Mucosa of rectum (tissue), 2 donors: ENCODE data around the gene SPCS2.

Source experiments
- H3K27ac ChIP-seq, 2 donors: one replicate each; pipeline ENCODE4 v1.7.0; 2013; ENCODE audit warnings: inconsistent platforms in 2 of 2, low read depth in 2 of 2, low read length in 2 of 2
- H3K27me3 ChIP-seq, 2 donors: one replicate each; pipeline ENCODE4 v1.7.0; 2013; ENCODE audit warnings: low read length in 2 of 2; ENCODE audit not compliant: control insufficient read depth in 2 of 2, insufficient read depth in 2 of 2
- H3K36me3 ChIP-seq, 2 donors: one replicate each; pipeline ENCODE4 v1.7.0; 2013; ENCODE audit warnings: low read length in 2 of 2; ENCODE audit not compliant: control insufficient read depth in 2 of 2, insufficient read depth in 2 of 2
- H3K4me1 ChIP-seq, 2 donors: one replicate each; pipeline ENCODE4 v1.7.0; 2013; ENCODE audit warnings: low read length in 2 of 2, mild to moderate bottlenecking in 1 of 2; ENCODE audit not compliant: control insufficient read depth in 2 of 2, insufficient read depth in 2 of 2
- H3K4me3 ChIP-seq, 2 donors: one replicate each; pipeline ENCODE4 v1.7.0; 2013; ENCODE audit warnings: low read length in 2 of 2
- H3K9ac ChIP-seq, 2 donors: one replicate each; pipeline ENCODE4 v1.7.0; 2013; ENCODE audit warnings: low read length in 2 of 2, low read depth in 1 of 2, mild to moderate bottlenecking in 1 of 2
- H3K9me3 ChIP-seq, 2 donors: one replicate each; pipeline ENCODE4 v1.7.0; 2013; ENCODE audit warnings: low read length in 2 of 2; ENCODE audit not compliant: control insufficient read depth in 2 of 2
- donor health status: healthy.
- donor health status: Normal muscosa, but diverticular disease.

SPCS2 gene

GRCh38 chr11:74948898-74949752 lies at the start of gene SPCS2, which contains the start of gene XRRA1:
Gene SPCS2, plus strand, starts transcription at chr11:74949266. Its CDS starts 20 bp downstream, at chr11:74949286.
Gene XRRA1, minus strand, starts transcription at chr11:74949091. Its CDS starts 8,213 bp downstream, at chr11:74940878.
- H3K27ac ChIP-seq, result peak within 1 kb of the TSS; percentile 58 to 82
- no peaks in the 10 kb centered on the region for H3K27me3 ChIP-seq
- peaks cover 12 to 21% of the 10 kb centered on the region in 2 donors for H3K4me1 ChIP-seq
- peak within 1 kb of the TSS; percentile 91 to 98 for H3K9ac ChIP-seq
- H3K4me3 ChIP-seq, result peak within 1 kb of the TSS; percentile 98 to 99
- H3K36me3 ChIP-seq, result peaks cover under 1 to 3% of the 10 kb centered on the region in 2 donors
- H3K9me3 ChIP-seq, result no peaks in the 10 kb centered on the region

DNA sequence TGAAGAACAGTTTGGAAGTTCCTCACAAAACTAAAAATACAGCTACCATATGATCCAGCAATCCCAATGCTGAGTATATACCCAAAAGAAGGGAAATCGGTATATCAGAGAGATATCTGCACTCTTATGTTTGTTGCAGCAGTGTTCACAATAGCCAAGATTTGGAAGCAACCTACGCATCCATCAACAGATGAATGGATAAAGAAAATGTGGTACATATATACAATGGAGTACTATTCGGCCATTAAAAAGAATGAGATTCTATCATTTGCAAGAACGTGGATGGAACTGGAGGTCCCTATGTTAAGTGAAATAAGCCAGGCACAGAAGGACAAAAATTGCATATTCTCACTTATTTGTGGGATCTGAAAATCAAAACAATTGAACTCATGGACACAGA lies 46.7 kb upstream of the SPCS2 start:
- Histone ChIP-seq H3K27me3 (no peaks in the 10 kb centered on the region), H3K4me3 (no peak overlapping the region), H3K9me3 (no peaks in the 10 kb centered on the region), H3K4me1 (no peaks in the 10 kb centered on the region), H3K27ac (no peak overlapping the region), H3K9ac (no peak overlapping the region), H3K36me3 (peaks cover 8 to 12% of the 10 kb centered on the region in 2 donors)

DNA sequence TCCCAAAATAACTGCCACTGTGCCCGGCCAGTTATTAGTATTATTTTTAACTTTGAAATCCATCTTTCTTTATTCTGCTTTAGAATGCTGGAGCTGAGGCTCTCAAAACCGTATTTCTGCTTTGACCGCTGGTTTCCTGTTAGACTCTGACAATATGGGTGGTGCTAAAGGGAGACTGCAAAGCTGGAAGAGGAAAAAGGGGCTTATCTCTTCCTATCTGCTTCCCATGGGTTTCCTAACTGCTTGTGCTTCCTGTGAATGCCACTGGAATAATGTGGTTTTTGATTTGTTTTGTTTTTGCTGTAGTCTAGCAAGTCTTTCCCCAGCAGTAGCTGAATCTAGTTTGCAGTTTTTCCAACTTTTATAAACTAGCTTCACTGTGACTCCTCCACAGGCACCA lies 43.7 kb upstream of the SPCS2 start:
- no peak overlapping the region for H3K9ac ChIP-seq
- H3K9me3 ChIP-seq, result no peaks in the 10 kb centered on the region
- no peak overlapping the region for H3K27ac ChIP-seq
- no peak overlapping the region for H3K4me3 ChIP-seq
- H3K4me1 ChIP-seq, result no peaks in the 10 kb centered on the region
- H3K27me3 ChIP-seq, result no peaks in the 10 kb centered on the region
- H3K36me3 ChIP-seq, result peaks cover 18 to 28% of the 10 kb centered on the region in 2 donors

- H3K4me3 ChIP-seq, result no peak overlapping the region
- no peak overlapping the region for H3K27ac ChIP-seq
- H3K36me3 ChIP-seq, result peaks cover 27 to 37% of the 10 kb centered on the region in 2 donors
- no peaks in the 10 kb centered on the region for H3K9me3 ChIP-seq
- H3K4me1 ChIP-seq, result no peaks in the 10 kb centered on the region
- H3K27me3 ChIP-seq, result no peaks in the 10 kb centered on the region
- no peak overlapping the region for H3K9ac ChIP-seq
Observed at GRCh38 chr11:74909385-74909784, 39.7 kb upstream of the SPCS2 start.

GRCh38 chr11:74909812-74910211 lies 39.3 kb upstream of the SPCS2 start:
- Histone ChIP-seq H3K9me3 (no peaks in the 10 kb centered on the region), H3K27me3 (no peaks in the 10 kb centered on the region), H3K27ac (no peak overlapping the region), H3K9ac (no peak overlapping the region), H3K36me3 (peaks cover 27 to 37% of the 10 kb centered on the region in 2 donors), H3K4me3 (no peak overlapping the region), H3K4me1 (no peaks in the 10 kb centered on the region)

DNA sequence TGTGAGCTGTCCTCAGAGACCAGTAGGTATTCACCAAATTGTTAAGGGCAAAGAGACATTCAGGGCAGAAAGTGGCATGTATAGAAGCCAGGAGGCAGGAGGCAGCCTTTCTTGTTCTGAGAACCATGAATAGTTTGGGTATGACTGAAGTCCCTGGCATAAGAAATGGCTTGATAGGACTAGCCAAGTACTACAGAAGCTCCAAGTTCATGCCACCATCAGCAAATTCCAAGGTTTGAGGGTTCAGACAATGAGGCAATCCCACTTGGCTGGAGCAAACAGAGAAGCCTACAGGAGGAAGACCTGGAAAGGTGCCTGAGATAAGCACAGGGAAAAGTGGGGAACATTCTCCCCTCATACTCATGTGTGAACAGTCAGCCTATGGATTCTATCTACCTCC lies 25.9 kb upstream of the SPCS2 start:
- Histone ChIP-seq H3K27me3 (no peaks in the 10 kb centered on the region), H3K36me3 (peaks cover 7 to 21% of the 10 kb centered on the region in 2 donors), H3K27ac (no peak overlapping the region)

DNA sequence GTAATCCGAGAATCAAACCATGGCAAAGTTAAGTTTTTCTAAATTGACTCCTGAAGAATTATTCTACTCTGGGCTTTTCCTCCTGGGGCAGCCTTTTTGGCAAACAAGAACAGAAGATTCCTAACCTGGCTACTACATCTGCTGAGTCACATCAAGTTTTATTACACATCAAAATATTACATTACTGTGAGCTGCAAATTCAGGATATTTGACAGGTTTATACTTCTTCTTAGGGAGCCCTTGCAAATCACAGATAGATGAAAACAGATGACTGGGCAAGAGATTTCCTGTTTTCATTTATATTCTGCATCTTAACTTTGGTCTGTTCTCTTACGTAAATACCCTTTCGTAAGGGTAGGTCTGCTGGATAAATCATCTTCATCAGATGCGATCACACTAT lies 23.8 kb upstream of the SPCS2 start:
- Histone ChIP-seq H3K9me3 (no peaks in the 10 kb centered on the region), H3K27ac (no peak overlapping the region), H3K9ac (no peak overlapping the region), H3K4me3 (no peak overlapping the region), H3K4me1 (no peaks in the 10 kb centered on the region), H3K27me3 (no peaks in the 10 kb centered on the region), H3K36me3 (peaks cover 0 to 13% of the 10 kb centered on the region in 2 donors)

More for the DNA sequence above, 25.9 kb upstream of the SPCS2 start:
- H3K4me1 ChIP-seq, result no peaks in the 10 kb centered on the region
- H3K4me3 ChIP-seq, result no peak overlapping the region
- no peaks in the 10 kb centered on the region for H3K9me3 ChIP-seq
- H3K9ac ChIP-seq, result no peak overlapping the region

DNA sequence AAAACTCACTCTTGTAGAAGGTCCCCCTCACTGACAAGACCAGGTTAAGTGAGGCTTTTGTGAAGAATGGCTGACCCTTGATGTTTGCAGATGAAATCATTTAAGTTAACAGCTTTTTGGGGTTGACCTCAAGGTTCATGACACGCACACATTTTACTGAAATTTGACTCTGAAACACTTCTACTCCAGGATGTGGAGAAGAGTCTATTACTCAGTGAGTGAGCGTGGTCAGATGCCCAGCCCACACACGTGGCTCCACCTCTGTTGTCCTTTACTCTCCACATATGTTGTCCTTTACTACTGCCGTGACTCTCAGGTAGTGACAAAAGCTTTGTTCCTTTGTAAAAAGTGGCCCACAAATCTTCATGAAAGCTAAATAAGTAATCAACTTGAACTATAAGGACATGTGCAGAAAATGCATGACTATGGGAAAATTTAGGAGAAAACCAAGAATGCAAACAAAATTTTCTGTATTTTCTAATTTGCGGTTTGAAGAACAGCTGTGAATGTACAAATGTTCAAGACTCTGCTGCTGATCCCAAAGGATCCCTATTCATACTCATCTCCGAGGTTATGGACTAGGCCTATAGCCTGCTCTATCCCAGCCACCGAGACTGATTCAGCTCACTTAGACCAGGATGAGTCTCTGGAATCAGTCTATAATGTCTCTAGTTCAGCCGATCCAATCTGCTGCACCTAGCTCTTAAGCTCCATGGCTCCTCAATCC lies 22.6 kb upstream of the SPCS2 start:
- Histone ChIP-seq H3K9me3 (no peaks in the 10 kb centered on the region), H3K36me3 (peaks cover 0 to 11% of the 10 kb centered on the region in 2 donors), H3K4me3 (no peak overlapping the region), H3K9ac (no peak overlapping the region), H3K4me1 (no peaks in the 10 kb centered on the region), H3K27me3 (no peaks in the 10 kb centered on the region), H3K27ac (no peak overlapping the region)

DNA sequence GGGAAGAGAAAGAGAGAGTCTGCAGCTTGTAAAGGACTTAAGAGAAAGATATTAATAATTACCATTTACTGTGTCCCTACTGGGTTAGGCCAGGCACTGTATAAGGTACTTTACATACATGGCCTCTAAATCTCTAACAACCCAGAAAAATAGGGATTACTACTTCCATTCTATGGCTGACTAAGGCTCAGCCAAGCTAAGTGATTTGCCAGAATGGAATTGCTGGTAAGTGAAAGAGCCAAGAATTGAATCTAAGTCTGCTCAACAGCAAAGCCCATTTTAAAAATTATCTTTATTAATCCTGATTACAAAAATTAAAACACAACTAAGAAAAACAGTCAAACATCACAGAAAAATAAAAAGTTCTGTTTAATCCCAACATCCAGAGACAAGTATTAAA lies 21.6 kb upstream of the SPCS2 start:
- H3K27ac ChIP-seq, result no peak overlapping the region
- H3K4me3 ChIP-seq, result no peak overlapping the region
- H3K27me3 ChIP-seq, result no peaks in the 10 kb centered on the region
- peaks cover 0 to 14% of the 10 kb centered on the region in 2 donors for H3K36me3 ChIP-seq
- H3K9me3 ChIP-seq, result no peaks in the 10 kb centered on the region
- no peak overlapping the region for H3K9ac ChIP-seq
- H3K4me1 ChIP-seq, result no peaks in the 10 kb centered on the region
